Neural progenitor cell (in vitro differentiated cells): ENCODE measurements around the gene SLC39A6. TPM values are rescaled to one million over a fixed set of nuclear protein-coding genes. Genes with fewer than 3 reads are reported as not detected.

ENCODE experiments used
- DNase-seq: peaks from one replicate; pipeline ENCODE4 v3.0.0-alpha.2; 2016; ENCODE audit warnings: low spot score
- H2AFZ ChIP-seq: fragments of 200-600 bp; sonication (generic); replicated peaks from 2 replicates; pipeline ENCODE4 v1.6.1; 2016; ENCODE audit warnings: antibody characterized with exemption
- H3F3A ChIP-seq: fragments of 200-600 bp; sonication (generic); 2 replicates; pipeline ENCODE4 v1.6.1; 2016; ENCODE audit warnings: antibody characterized with exemption, low read depth
- H3K27ac ChIP-seq: fragments of 200-600 bp; sonication (generic); 2 replicates; pipeline ENCODE4 v1.5.1; 2016; ENCODE audit warnings: mild to moderate bottlenecking
- H3K27me3 ChIP-seq: fragments of 200-600 bp; sonication (generic); 2 replicates; pipeline ENCODE4 v1.6.1; 2016; ENCODE audit warnings: mild to moderate bottlenecking, moderate library complexity
- H3K36me3 ChIP-seq: fragments of 200-600 bp; sonication (generic); 2 replicates; pipeline ENCODE4 v1.5.1; 2016
- H3K4me1 ChIP-seq: fragments of 200-600 bp; sonication (generic); 2 replicates; pipeline ENCODE4 v1.6.1; 2016; ENCODE audit warnings: mixed run types
- H3K4me2 ChIP-seq: fragments of 200-600 bp; sonication (generic); 2 replicates; pipeline ENCODE4 v1.6.1; 2016
- H3K4me3 ChIP-seq: fragments of 200-600 bp; sonication (generic); 2 replicates; pipeline ENCODE4 v1.5.1; 2016
- H3K79me2 ChIP-seq: fragments of 200-600 bp; sonication (generic); 2 replicates; pipeline ENCODE4 v1.6.1; 2016; ENCODE audit warnings: low read depth
- H3K9ac ChIP-seq: fragments of 200-600 bp; sonication (generic); 2 replicates; pipeline ENCODE4 v1.6.1; 2016
- H3K9me3 ChIP-seq: fragments of 200-600 bp; sonication (generic); 2 replicates; pipeline ENCODE4 v1.5.1; 2016; ENCODE audit warnings: low read depth
- H4K20me1 ChIP-seq: fragments of 200-600 bp; sonication (generic); 2 replicates; pipeline ENCODE4 v1.6.1; 2016; ENCODE audit warnings: low read depth
- H3K27ac Mint-ChIP-seq: 3 replicates; pipeline ENCODE4 v1.8.0; 2021; ENCODE audit warnings: mixed read lengths
- H3K27me3 Mint-ChIP-seq: 2 replicates; pipeline ENCODE4 v1.8.0; 2022; ENCODE audit warnings: low read depth, mild to moderate bottlenecking, inconsistent platforms, moderate library complexity, mixed read lengths; ENCODE audit not compliant: insufficient read depth
- H3K36me3 Mint-ChIP-seq: 3 replicates; pipeline ENCODE4 v1.8.0; 2021; ENCODE audit warnings: mixed read lengths
- H3K4me1 Mint-ChIP-seq: 3 replicates; pipeline ENCODE4 v1.8.0; 2021; ENCODE audit warnings: mixed read lengths
- H3K4me3 Mint-ChIP-seq: 3 replicates; pipeline ENCODE4 v1.8.0; 2021; ENCODE audit warnings: mild to moderate bottlenecking, moderate library complexity, mixed read lengths
- H3K9me3 Mint-ChIP-seq: 3 replicates; pipeline ENCODE4 v1.8.0; 2020; ENCODE audit warnings: mixed read lengths
- CTCF ChIP-seq: fragments of 200-600 bp; sonication (generic); IDR thresholded peaks from 2 replicates; pipeline ENCODE4 v1.5.1; 2017; ENCODE audit warnings: antibody characterized with exemption, mild to moderate bottlenecking
- EZH2 ChIP-seq: fragments of 200-600 bp; sonication (generic); IDR thresholded peaks from 2 replicates; pipeline ENCODE4 v1.6.1; 2017; ENCODE audit warnings: antibody characterized with exemption, mild to moderate bottlenecking, moderate library complexity
- EZH2phosphoT487 ChIP-seq: fragments of 200-600 bp; sonication (generic); IDR thresholded peaks from 2 replicates; pipeline ENCODE4 v1.6.1; 2017; ENCODE audit warnings: antibody characterized with exemption
- total RNA-seq: library from RNA; depleted of rRNA; stranded (reverse); fragments of >200 nt; gene quantifications from 2 replicates; pipeline ENCODE4 v1.2.3, GENCODE V29; 2015; ENCODE audit warnings: low replicate concordance

SLC39A6 gene
- total RNA-seq, 1 donor from 2014 or later: 92.5 TPM

GRCh38 chr18:36088256-36088655 is 40.9 kb downstream of the SLC39A6 start:
- Mint-ChIP-seq H3K27ac (no peak overlapping the region), H3K4me3 (no peak overlapping the region), H3K27me3 (peaks cover 2% of the 10 kb centered on the region), H3K36me3 (no peaks in the 10 kb centered on the region), H3K4me1 (no peaks in the 10 kb centered on the region), H3K9me3 (peaks cover 7% of the 10 kb centered on the region)
- no peaks in the 10 kb centered on the region for H3K9me3 ChIP-seq
- no peak overlapping the region for H3K4me3 ChIP-seq
- H3K4me1 ChIP-seq: no peaks in the 10 kb centered on the region
- no peak overlapping the region for H2AFZ ChIP-seq
- no peaks in the 10 kb centered on the region for H3F3A ChIP-seq
- no peak overlapping the region for H3K9ac ChIP-seq
- no peak for DNase-seq
- no peaks in the 10 kb centered on the region for H4K20me1 ChIP-seq
- no peaks in the 10 kb centered on the region for H3K27me3 ChIP-seq
- no peak overlapping the region for H3K27ac ChIP-seq
- H3K36me3 ChIP-seq: no peaks in the 10 kb centered on the region
- no peaks in the 10 kb centered on the region for H3K79me2 ChIP-seq
- TF ChIP-seq EZH2phosphoT487 (no peak), CTCF (no peak), EZH2 (no peak)
- no peak overlapping the region for H3K4me2 ChIP-seq

GRCh38 chr18:36086186-36086585 is 43.0 kb downstream of the SLC39A6 start:
- H3K9me3 ChIP-seq: no peaks in the 10 kb centered on the region
- H4K20me1 ChIP-seq: no peaks in the 10 kb centered on the region
- no peak overlapping the region for H3K4me2 ChIP-seq
- Mint-ChIP-seq H3K4me1 (no peaks in the 10 kb centered on the region), H3K9me3 (peaks cover 12% of the 10 kb centered on the region), H3K36me3 (no peaks in the 10 kb centered on the region), H3K27ac (no peak overlapping the region), H3K4me3 (no peak overlapping the region), H3K27me3 (peaks cover 2% of the 10 kb centered on the region)
- no peak overlapping the region for H3K9ac ChIP-seq
- no peaks in the 10 kb centered on the region for H3K27me3 ChIP-seq
- no peak overlapping the region for H2AFZ ChIP-seq
- H3K4me1 ChIP-seq: no peaks in the 10 kb centered on the region
- no peak overlapping the region for H3K27ac ChIP-seq
- DNase-seq: no peak
- TF ChIP-seq EZH2phosphoT487 (no peak), EZH2 (no peak), CTCF (no peak)
- H3K36me3 ChIP-seq: no peaks in the 10 kb centered on the region
- no peaks in the 10 kb centered on the region for H3K79me2 ChIP-seq
- no peak overlapping the region for H3K4me3 ChIP-seq
- H3F3A ChIP-seq: no peaks in the 10 kb centered on the region

GRCh38 chr18:36085195-36085594 is 43.9 kb downstream of the SLC39A6 start:
- peaks cover 2% of the 10 kb centered on the region for H3K27me3 Mint-ChIP-seq
- Histone ChIP-seq H3K4me1 (no peaks in the 10 kb centered on the region), H3K27me3 (no peaks in the 10 kb centered on the region), H3K36me3 (no peaks in the 10 kb centered on the region), H3K27ac (no peak overlapping the region), H3K79me2 (no peaks in the 10 kb centered on the region), H3K4me2 (no peak overlapping the region), H2AFZ (no peak overlapping the region), H3F3A (no peaks in the 10 kb centered on the region), H4K20me1 (no peaks in the 10 kb centered on the region), H3K9ac (no peak overlapping the region), H3K4me3 (no peak overlapping the region), H3K9me3 (no peaks in the 10 kb centered on the region)
- no peak overlapping the region for H3K27ac Mint-ChIP-seq
- no peak for DNase-seq
- H3K4me3 Mint-ChIP-seq: no peak overlapping the region
- H3K9me3 Mint-ChIP-seq: peaks cover 22% of the 10 kb centered on the region
- TF ChIP-seq EZH2phosphoT487: no peak
- TF ChIP-seq EZH2: no peak
- TF ChIP-seq CTCF: no peak
- no peaks in the 10 kb centered on the region for H3K4me1 Mint-ChIP-seq
- H3K36me3 Mint-ChIP-seq: no peaks in the 10 kb centered on the region
